ENCODE measurements around the gene ATG4D. TPM values are rescaled to one million over a fixed set of nuclear protein-coding genes. Genes with fewer than 3 reads are reported as not detected.
"Not testable (repeated sequence)": the region's sequence is repeated elsewhere in the genome, so short reads cannot be mapped to it uniquely, and the experiment has no call there.

Gene ATG4D
- total RNA-seq, 1 experiment from 2014 or later, result 59.4 TPM

DNA sequence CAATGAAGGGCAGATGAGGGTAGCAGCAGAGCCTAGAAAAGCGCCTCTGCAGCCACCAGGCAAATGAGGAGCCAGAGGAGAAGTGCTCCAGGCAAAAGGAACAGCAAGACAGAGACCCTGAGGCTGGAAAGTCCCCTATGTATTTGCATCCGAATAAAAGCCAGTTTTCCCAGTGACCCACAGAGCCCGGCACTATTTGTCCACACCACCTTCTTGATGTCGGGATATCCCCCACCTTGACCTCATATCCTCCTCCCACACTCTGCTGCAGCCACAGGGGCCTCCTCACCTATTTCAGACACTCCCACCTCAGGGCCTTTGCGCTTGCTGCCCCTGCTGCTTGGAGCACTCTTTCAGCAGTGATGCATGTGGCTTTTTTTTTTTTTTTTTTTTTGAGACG is 6.6 kb downstream of the ATG4D start:
- H3K4me3 Mint-ChIP-seq, result no peak overlapping the region
- DNase-seq (ENCODE audit: low spot score) (no peak), ATAC-seq (no peak)
- H3K36me3 Mint-ChIP-seq, result peaks cover 49% of the 10 kb centered on the region
- TF ChIP-seq JUN (CRISPR knock-in tag; IDR thresholded peaks at IDR 0.05) (no peak), FOXP1 (CRISPR knock-in tag; IDR thresholded peaks at IDR 0.05; ENCODE audit: borderline replicate concordance) (no peak), FOXJ3 (CRISPR knock-in tag; IDR thresholded peaks at IDR 0.05; ENCODE audit: borderline replicate concordance) (no peak), OVOL2 (CRISPR knock-in tag; IDR thresholded peaks at IDR 0.05; ENCODE audit: borderline replicate concordance) (no peak), TEAD4 (CRISPR knock-in tag; IDR thresholded peaks at IDR 0.05) (no peak), GABPB1 (CRISPR knock-in tag; IDR thresholded peaks at IDR 0.05) (no peak), ETV6 (CRISPR knock-in tag; IDR thresholded peaks at IDR 0.05) (no peak), CREB1 (CRISPR knock-in tag; IDR thresholded peaks at IDR 0.05) (no peak), MYBL2 (CRISPR knock-in tag; IDR thresholded peaks at IDR 0.05) (no peak), FOXK1 (CRISPR knock-in tag; IDR thresholded peaks at IDR 0.05) (no peak), EMX1 (CRISPR knock-in tag; IDR thresholded peaks at IDR 0.05) (no peak), NR2C2 (CRISPR knock-in tag; IDR thresholded peaks at IDR 0.05) (no peak), CBFB (CRISPR knock-in tag; IDR thresholded peaks at IDR 0.05; ENCODE audit: low read depth) (no peak), ZNF232 (CRISPR knock-in tag; IDR thresholded peaks at IDR 0.05) (no peak)
- TF ChIP-seq, protein P1, sequence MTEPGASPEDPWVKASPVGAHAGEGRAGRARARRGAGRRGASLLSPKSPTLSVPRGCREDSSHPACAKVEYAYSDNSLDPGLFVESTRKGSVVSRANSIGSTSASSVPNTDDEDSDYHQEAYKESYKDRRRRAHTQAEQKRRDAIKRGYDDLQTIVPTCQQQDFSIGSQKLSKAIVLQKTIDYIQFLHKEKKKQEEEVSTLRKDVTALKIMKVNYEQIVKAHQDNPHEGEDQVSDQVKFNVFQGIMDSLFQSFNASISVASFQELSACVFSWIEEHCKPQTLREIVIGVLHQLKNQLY (CRISPR knock-in tag; IDR thresholded peaks at IDR 0.05), result no peak
- TF ChIP-seq, protein P2, sequence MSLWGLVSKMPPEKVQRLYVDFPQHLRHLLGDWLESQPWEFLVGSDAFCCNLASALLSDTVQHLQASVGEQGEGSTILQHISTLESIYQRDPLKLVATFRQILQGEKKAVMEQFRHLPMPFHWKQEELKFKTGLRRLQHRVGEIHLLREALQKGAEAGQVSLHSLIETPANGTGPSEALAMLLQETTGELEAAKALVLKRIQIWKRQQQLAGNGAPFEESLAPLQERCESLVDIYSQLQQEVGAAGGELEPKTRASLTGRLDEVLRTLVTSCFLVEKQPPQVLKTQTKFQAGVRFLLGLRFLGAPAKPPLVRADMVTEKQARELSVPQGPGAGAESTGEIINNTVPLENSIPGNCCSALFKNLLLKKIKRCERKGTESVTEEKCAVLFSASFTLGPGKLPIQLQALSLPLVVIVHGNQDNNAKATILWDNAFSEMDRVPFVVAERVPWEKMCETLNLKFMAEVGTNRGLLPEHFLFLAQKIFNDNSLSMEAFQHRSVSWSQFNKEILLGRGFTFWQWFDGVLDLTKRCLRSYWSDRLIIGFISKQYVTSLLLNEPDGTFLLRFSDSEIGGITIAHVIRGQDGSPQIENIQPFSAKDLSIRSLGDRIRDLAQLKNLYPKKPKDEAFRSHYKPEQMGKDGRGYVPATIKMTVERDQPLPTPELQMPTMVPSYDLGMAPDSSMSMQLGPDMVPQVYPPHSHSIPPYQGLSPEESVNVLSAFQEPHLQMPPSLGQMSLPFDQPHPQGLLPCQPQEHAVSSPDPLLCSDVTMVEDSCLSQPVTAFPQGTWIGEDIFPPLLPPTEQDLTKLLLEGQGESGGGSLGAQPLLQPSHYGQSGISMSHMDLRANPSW (CRISPR knock-in tag; conservative IDR thresholded peaks at IDR 0.05; ENCODE audit: low read depth), result no peak
- TF ChIP-seq, protein P3, sequence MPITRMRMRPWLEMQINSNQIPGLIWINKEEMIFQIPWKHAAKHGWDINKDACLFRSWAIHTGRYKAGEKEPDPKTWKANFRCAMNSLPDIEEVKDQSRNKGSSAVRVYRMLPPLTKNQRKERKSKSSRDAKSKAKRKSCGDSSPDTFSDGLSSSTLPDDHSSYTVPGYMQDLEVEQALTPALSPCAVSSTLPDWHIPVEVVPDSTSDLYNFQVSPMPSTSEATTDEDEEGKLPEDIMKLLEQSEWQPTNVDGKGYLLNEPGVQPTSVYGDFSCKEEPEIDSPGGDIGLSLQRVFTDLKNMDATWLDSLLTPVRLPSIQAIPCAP (CRISPR knock-in tag; IDR thresholded peaks at IDR 0.05), result no peak
- TF ChIP-seq, protein P4, sequence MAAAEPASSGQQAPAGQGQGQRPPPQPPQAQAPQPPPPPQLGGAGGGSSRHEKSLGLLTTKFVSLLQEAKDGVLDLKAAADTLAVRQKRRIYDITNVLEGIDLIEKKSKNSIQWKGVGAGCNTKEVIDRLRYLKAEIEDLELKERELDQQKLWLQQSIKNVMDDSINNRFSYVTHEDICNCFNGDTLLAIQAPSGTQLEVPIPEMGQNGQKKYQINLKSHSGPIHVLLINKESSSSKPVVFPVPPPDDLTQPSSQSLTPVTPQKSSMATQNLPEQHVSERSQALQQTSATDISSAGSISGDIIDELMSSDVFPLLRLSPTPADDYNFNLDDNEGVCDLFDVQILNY (CRISPR knock-in tag; IDR thresholded peaks at IDR 0.05), result no peak
- TF ChIP-seq, protein P5, sequence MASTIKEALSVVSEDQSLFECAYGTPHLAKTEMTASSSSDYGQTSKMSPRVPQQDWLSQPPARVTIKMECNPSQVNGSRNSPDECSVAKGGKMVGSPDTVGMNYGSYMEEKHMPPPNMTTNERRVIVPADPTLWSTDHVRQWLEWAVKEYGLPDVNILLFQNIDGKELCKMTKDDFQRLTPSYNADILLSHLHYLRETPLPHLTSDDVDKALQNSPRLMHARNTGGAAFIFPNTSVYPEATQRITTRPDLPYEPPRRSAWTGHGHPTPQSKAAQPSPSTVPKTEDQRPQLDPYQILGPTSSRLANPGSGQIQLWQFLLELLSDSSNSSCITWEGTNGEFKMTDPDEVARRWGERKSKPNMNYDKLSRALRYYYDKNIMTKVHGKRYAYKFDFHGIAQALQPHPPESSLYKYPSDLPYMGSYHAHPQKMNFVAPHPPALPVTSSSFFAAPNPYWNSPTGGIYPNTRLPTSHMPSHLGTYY (CRISPR knock-in tag; IDR thresholded peaks at IDR 0.05), result no peak
- no peak overlapping the region for H3K27ac Mint-ChIP-seq
- no peaks in the 10 kb centered on the region for H3K27me3 Mint-ChIP-seq (ENCODE audit: low read depth)
- ChIA-PET CTCF (interaction anchor here (3.7 kb wide), 1 partner anchor 43 kb away, joined by 23 read pairs; no protein-coding TSS in a partner anchor), POLR2A (no interaction called here)
- no peaks in the 10 kb centered on the region for H3K9me3 Mint-ChIP-seq
- no peaks in the 10 kb centered on the region for H3K4me1 Mint-ChIP-seq

DNA sequence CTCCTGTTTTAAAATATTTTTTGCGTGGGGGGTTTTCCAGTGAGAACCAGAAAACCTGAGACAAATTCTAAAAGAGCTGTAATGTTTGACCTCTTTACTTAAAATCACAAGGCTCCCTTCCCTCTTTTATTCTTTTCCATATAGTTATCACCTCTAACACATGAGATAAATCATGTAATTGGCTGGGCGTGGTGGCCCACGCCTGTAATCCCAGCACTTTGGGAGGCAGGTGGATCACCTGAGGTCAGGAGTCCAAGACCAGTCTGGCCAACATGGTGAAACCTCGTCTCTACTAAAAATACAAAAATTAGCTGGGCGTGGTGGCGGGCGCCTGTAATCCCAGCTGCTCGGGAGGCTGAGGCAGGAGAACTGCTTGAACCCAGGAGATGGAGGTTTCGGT is 7.3 kb downstream of the ATG4D start:
- H3K36me3 Mint-ChIP-seq, result peaks cover 53% of the 10 kb centered on the region
- not testable (repeated sequence) for H3K4me3 Mint-ChIP-seq
- POLR2A ChIA-PET, result interaction anchor here (1.0 to 1.5 kb wide), 2 partner anchors 14 to 94 kb away, joined by 3 read pairs; no protein-coding TSS in a partner anchor

More for the DNA sequence above, 7.3 kb downstream of the ATG4D start:
- not testable (repeated sequence) for H3K27me3 Mint-ChIP-seq (ENCODE audit: low read depth); H3K27ac Mint-ChIP-seq; H3K9me3 Mint-ChIP-seq; DNase-seq (ENCODE audit: low spot score); ATAC-seq; H3K4me1 Mint-ChIP-seq
- CTCF ChIA-PET, result interaction anchor here (0.6 to 3.7 kb wide), 14 partner anchors 9 to 149 kb away, joined by 3 to 27 read pairs (median 8); partner anchors contain the start of genes ATG4D and QTRT1
